ENCODE data around the gene DCD. TPM values are rescaled to one million over a fixed set of nuclear protein-coding genes. Genes with fewer than 3 reads are reported as not detected.
A peak's percentile ranks its signal among the peaks of the same experiment; 100 is the strongest.

DCD gene
- total RNA-seq, 4 donors from 2014 or later: not detected

GRCh38 chr12:54598970-54599369 is 49.2 kb downstream of the DCD start:
- no peaks in the 10 kb centered on the region for H3K36me3 ChIP-seq
- H3K9me3 ChIP-seq: no peaks in the 10 kb centered on the region
- H3K27me3 ChIP-seq: no peaks in the 10 kb centered on the region
- no peak overlapping the region for H3K4me3 ChIP-seq
- WGBS, 2 donors (ENCODE audit: low coverage in 1 of 2): 76 to 89% methylated on average over 4 to 5 of the region's 5 CpGs
- TF ChIP-seq EP300 (IDR thresholded peaks at IDR 0.05): no peak
- no peak for TF ChIP-seq CTCF (IDR thresholded peaks at IDR 0.05)
- no peak for TF ChIP-seq POLR2A (IDR thresholded peaks at IDR 0.05)
- TF ChIP-seq POLR2AphosphoS5 (IDR thresholded peaks at IDR 0.05): no peak
- ATAC-seq: no peak
- no peak overlapping the region for H3K27ac ChIP-seq
- no peaks in the 10 kb centered on the region for H3K4me1 ChIP-seq

- peaks cover 5% of the 10 kb centered on the region for H3K27me3 ChIP-seq
- H3K36me3 ChIP-seq: no peaks in the 10 kb centered on the region
- ATAC-seq: peak; percentile 75
- 34 to 40% methylated on average over 2 to 3 of the region's 3 CpGs for WGBS, 2 donors (ENCODE audit: low coverage in 1 of 2)
- no peaks in the 10 kb centered on the region for H3K9me3 ChIP-seq
- H3K4me1 ChIP-seq: peaks cover 0 to under 1% (median 0%) of the 10 kb centered on the region in 3 donors
- no peak overlapping the region for H3K4me3 ChIP-seq
- TF ChIP-seq POLR2AphosphoS5 (IDR thresholded peaks at IDR 0.05): no peak
- TF ChIP-seq CTCF (IDR thresholded peaks at IDR 0.05): peak in 3 of 4 experiments; percentile 65 to 80 (median 68)
- no peak for TF ChIP-seq POLR2A (IDR thresholded peaks at IDR 0.05)
- TF ChIP-seq EP300 (IDR thresholded peaks at IDR 0.05): no peak
- H3K27ac ChIP-seq: no peak overlapping the region
Observed at GRCh38 chr12:54596526-54596946, 51.6 kb downstream of the DCD start.

- WGBS, 2 donors (ENCODE audit: low coverage in 1 of 2): 80% methylated on average over 2 of the region's 3 CpGs; no CpG with 5 or more reads in 1 of the 2 donors
- TF ChIP-seq CTCF (IDR thresholded peaks at IDR 0.05): no peak
- TF ChIP-seq POLR2A (IDR thresholded peaks at IDR 0.05): no peak
- TF ChIP-seq EP300 (IDR thresholded peaks at IDR 0.05): no peak
- no peak for TF ChIP-seq POLR2AphosphoS5 (IDR thresholded peaks at IDR 0.05)
- peaks cover 5% of the 10 kb centered on the region for H3K27me3 ChIP-seq
- no peak for ATAC-seq
- peaks cover 0 to 11% (median 0%) of the 10 kb centered on the region in 3 donors for H3K4me1 ChIP-seq
- H3K9me3 ChIP-seq: no peaks in the 10 kb centered on the region
- H3K36me3 ChIP-seq: no peaks in the 10 kb centered on the region
- H3K27ac ChIP-seq: no peak overlapping the region
- H3K4me3 ChIP-seq: no peak overlapping the region
Observed at GRCh38 chr12:54595471-54595870, 52.7 kb downstream of the DCD start.

Other genes starting within 250 kb of the DCD start
- gene ITGA5, start 229.1 kb downstream of the DCD start, total RNA-seq: 100 to 1,000 TPM; 141 to 908 (median 220) TPM
- 1 to 10 TPM in 1 of 4 donors, not detected in 3; 1.0 TPM for gene GTSF1, start 174.8 kb downstream of the DCD start, total RNA-seq
- gene NCKAP1L, start 150.6 kb downstream of the DCD start, total RNA-seq: 10 to 100 TPM in 3 of 4 donors, 1 to 10 TPM in 1; 5.9 to 19.9 (median 13.8) TPM
- gene PDE1B, start 98.8 kb downstream of the DCD start, total RNA-seq: 10 to 100 TPM in 2 of 4 donors, 1 to 10 TPM in 2; 6.3 to 25.4 (median 11.7) TPM
- 10 to 100 TPM in 2 of 4 donors, 1 to 10 TPM in 2; 2.5 to 27.9 (median 18.0) TPM for gene PPP1R1A, start 59.7 kb downstream of the DCD start, total RNA-seq
- gene LACRT, start 13.5 kb downstream of the DCD start, total RNA-seq: not detected
- not detected for gene MUCL1, start 206.2 kb upstream of the DCD start, total RNA-seq

All from gastroesophageal sphincter (tissue), 4 donors.